Trophoblast cell (in vitro differentiated cells and primary cell): ENCODE data around the gene TSPAN12.
A peak's percentile ranks its signal among the peaks of the same experiment; 100 is the strongest.

Source experiments
- DNase-seq, 2 donors: peaks; one replicate each; pipeline ENCODE4 v3.0.0-alpha.2; 2016
- H2AFZ ChIP-seq: 2 replicates; pipeline ENCODE4 v1.6.1; 2013; ENCODE audit warnings: low read length, moderate library complexity, mild to moderate bottlenecking; ENCODE audit not compliant: insufficient read depth, poor library complexity
- H2AK5ac ChIP-seq: 2 replicates; pipeline ENCODE4 v1.6.1; 2013; ENCODE audit warnings: mild to moderate bottlenecking, low read length
- H2BK120ac ChIP-seq: 2 replicates; pipeline ENCODE4 v1.6.1; 2013; ENCODE audit warnings: low read length, mild to moderate bottlenecking, moderate library complexity; ENCODE audit not compliant: insufficient read depth, poor library complexity
- H2BK12ac ChIP-seq: 2 replicates; pipeline ENCODE4 v1.6.1; 2013; ENCODE audit warnings: mild to moderate bottlenecking, low read length, moderate library complexity
- H2BK5ac ChIP-seq: 2 replicates; pipeline ENCODE4 v1.6.1; 2013; ENCODE audit warnings: low read length, low read depth, moderate library complexity, mild to moderate bottlenecking; ENCODE audit not compliant: poor library complexity
- H3K14ac ChIP-seq: 2 replicates; pipeline ENCODE4 v1.6.1; 2013; ENCODE audit warnings: mild to moderate bottlenecking, low read length
- H3K18ac ChIP-seq: 2 replicates; pipeline ENCODE4 v1.6.1; 2013; ENCODE audit warnings: mild to moderate bottlenecking, low read length
- H3K23ac ChIP-seq: 2 replicates; pipeline ENCODE4 v1.6.1; 2013; ENCODE audit warnings: low read length
- H3K27ac ChIP-seq: 2 replicates; pipeline ENCODE4 v1.5.1; 2013; ENCODE audit warnings: low read depth, mild to moderate bottlenecking, inconsistent platforms, low read length, moderate library complexity
- H3K27me3 ChIP-seq: 2 replicates; pipeline ENCODE4 v1.6.1; 2013; ENCODE audit warnings: inconsistent platforms, mild to moderate bottlenecking, low read length, moderate library complexity; ENCODE audit not compliant: insufficient read depth
- H3K36me3 ChIP-seq, 2 experiments: 1 replicate in 1 of 2; 2 replicates in 1 of 2; pipeline ENCODE4 v1.6.1; 2013; ENCODE audit warnings: low read length in 2 of 2, mild to moderate bottlenecking in 2 of 2, moderate library complexity in 1 of 2; ENCODE audit not compliant: insufficient read depth in 2 of 2, control insufficient read depth in 1 of 2
- H3K4ac ChIP-seq: 2 replicates; pipeline ENCODE4 v1.6.1; 2013; ENCODE audit warnings: low read depth, mild to moderate bottlenecking, low read length, moderate library complexity
- H3K4me1 ChIP-seq, 2 experiments: 1 replicate in 1 of 2; 2 replicates in 1 of 2; pipeline ENCODE4 v1.6.1; 2013; ENCODE audit warnings: low read length in 2 of 2, mild to moderate bottlenecking in 2 of 2, moderate library complexity in 1 of 2; ENCODE audit not compliant: insufficient read depth in 2 of 2, control insufficient read depth in 1 of 2
- H3K4me2 ChIP-seq: 2 replicates; pipeline ENCODE4 v1.6.1; 2013; ENCODE audit warnings: inconsistent platforms, mild to moderate bottlenecking, low read length, moderate library complexity
- H3K4me3 ChIP-seq: 2 replicates; pipeline ENCODE4 v1.5.1; 2013; ENCODE audit warnings: mild to moderate bottlenecking, low read depth, low read length, inconsistent platforms
- H3K79me1 ChIP-seq: one replicate; pipeline ENCODE4 v1.6.1; 2013; ENCODE audit warnings: low read length
- H3K79me2 ChIP-seq: 2 replicates; pipeline ENCODE4 v1.6.1; 2013; ENCODE audit warnings: low read length, mild to moderate bottlenecking; ENCODE audit not compliant: control insufficient read depth, insufficient read depth, poor library complexity
- H3K9ac ChIP-seq: 2 replicates; pipeline ENCODE4 v1.6.1; 2013; ENCODE audit warnings: mild to moderate bottlenecking, low read length
- H3K9me3 ChIP-seq: 2 replicates; pipeline ENCODE4 v1.6.1; 2013; ENCODE audit warnings: low read depth, mild to moderate bottlenecking, control low read depth, inconsistent platforms, low read length; ENCODE audit not compliant: insufficient read depth
- H4K12ac ChIP-seq: 2 replicates; pipeline ENCODE4 v1.6.1; 2013; ENCODE audit warnings: low read depth, mild to moderate bottlenecking, low read length, moderate library complexity
- H4K8ac ChIP-seq: 2 replicates; pipeline ENCODE4 v1.6.1; 2013; ENCODE audit warnings: low read depth, mild to moderate bottlenecking, low read length, moderate library complexity
- H4K91ac ChIP-seq: one replicate; pipeline ENCODE4 v1.6.1; 2013; ENCODE audit warnings: low read depth, mild to moderate bottlenecking, low read length, moderate library complexity
- WGBS: extraction: QIAGEN DNeasy Blood & Tissue Kit; methylation state at CpG from one replicate; pipeline ENCODE4 v1.1.7; 2013; ENCODE audit warnings: missing lambda C conversion rate; ENCODE audit not compliant: insufficient read length, insufficient coverage; ENCODE audit errors: extremely low coverage; 5-methylcytosine and 5-hydroxymethylcytosine counted together

TSPAN12 gene

DNA sequence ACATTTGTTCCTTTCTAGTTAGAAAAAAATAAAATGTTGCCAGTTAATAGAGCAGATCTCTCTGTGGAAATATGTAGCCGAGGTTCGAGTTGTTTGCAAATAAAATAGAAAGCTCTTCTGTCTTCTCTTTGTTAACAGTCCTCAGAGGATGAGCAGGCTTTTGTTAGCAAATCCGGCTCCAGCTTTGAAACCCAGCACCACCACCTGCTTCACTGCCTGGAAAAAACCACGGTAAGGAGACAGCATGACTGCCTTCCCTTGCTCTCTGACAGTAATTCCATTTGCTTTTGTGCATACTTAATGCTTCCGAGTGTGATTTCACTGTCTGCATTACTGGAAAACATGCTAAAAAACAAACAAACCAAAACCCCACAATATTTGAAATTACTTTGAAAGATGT, 115.6 kb downstream of the TSPAN12 start:
- Histone ChIP-seq H3K23ac (no peak overlapping the region), H2BK120ac (no peak overlapping the region), H4K91ac (no peak overlapping the region), H3K9ac (no peak overlapping the region), H3K27ac (no peak overlapping the region), H2AK5ac (no peak overlapping the region), H3K79me2 (no peaks in the 10 kb centered on the region), H3K4me1 (no peaks in the 10 kb centered on the region), H2BK12ac (no peak overlapping the region), H3K14ac (no peak overlapping the region), H3K36me3 (no peaks in the 10 kb centered on the region), H3K4me3 (no peak overlapping the region), H3K4me2 (no peak overlapping the region), H3K27me3 (no peaks in the 10 kb centered on the region), H4K8ac (no peak overlapping the region), H4K12ac (no peak overlapping the region), H2AFZ (no peak overlapping the region), H3K9me3 (no peaks in the 10 kb centered on the region), H3K18ac (no peak overlapping the region), H2BK5ac (no peak overlapping the region), H3K79me1 (no peaks in the 10 kb centered on the region), H3K4ac (no peak overlapping the region)
- DNase-seq = no peak
- no CpG with 5 or more reads among the region's 5 CpGs for WGBS

DNA sequence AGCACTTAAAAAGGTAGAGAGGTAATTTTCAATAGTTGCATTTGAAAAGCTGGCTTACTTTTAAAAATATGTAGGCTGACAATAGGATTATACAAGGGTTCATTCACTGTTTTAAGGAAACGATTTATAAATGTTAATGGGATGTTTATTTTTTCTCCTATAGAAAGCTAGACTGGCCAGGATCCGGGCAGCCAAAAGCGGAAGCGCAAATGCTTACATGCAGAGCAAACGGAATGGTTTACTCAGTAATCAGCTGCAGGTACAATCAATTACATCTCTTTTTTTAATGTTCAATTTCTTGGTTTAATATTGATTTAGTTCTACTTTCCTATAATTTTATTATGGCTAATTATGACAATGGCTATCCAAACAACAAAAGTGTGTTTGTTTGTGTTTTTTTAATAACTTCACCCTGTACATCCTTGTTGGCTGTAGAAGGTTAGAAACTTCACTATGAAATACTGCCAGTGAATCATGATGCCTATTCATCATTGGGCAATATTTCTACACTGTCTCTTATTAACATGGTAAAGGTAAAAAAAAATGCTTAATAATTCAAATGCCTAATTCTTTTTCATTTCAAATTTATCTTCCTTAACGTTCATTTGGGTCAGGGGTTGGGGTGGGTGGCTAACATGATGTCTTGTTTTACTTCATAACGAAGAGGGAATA, 116.4 kb downstream of the TSPAN12 start:
- no peak overlapping the region for H2AK5ac ChIP-seq
- H3K18ac ChIP-seq = no peak overlapping the region
- H3K4ac ChIP-seq = no peak overlapping the region
- H3K79me2 ChIP-seq = no peaks in the 10 kb centered on the region
- no peak overlapping the region for H4K8ac ChIP-seq
- H2AFZ ChIP-seq = no peak overlapping the region
- WGBS = no CpG with 5 or more reads among the region's 7 CpGs
- no peak for DNase-seq
- no peak overlapping the region for H4K12ac ChIP-seq
- no peaks in the 10 kb centered on the region for H3K36me3 ChIP-seq
- no peak overlapping the region for H2BK5ac ChIP-seq
- H2BK12ac ChIP-seq = no peak overlapping the region
- no peak overlapping the region for H3K14ac ChIP-seq
- no peaks in the 10 kb centered on the region for H3K79me1 ChIP-seq
- no peak overlapping the region for H3K4me3 ChIP-seq
- no peaks in the 10 kb centered on the region for H3K4me1 ChIP-seq
- H3K9me3 ChIP-seq = no peaks in the 10 kb centered on the region
- no peak overlapping the region for H4K91ac ChIP-seq
- no peak overlapping the region for H2BK120ac ChIP-seq
- H3K4me2 ChIP-seq = no peak overlapping the region
- H3K27me3 ChIP-seq = no peaks in the 10 kb centered on the region
- H3K23ac ChIP-seq = no peak overlapping the region
- no peak overlapping the region for H3K9ac ChIP-seq
- no peak overlapping the region for H3K27ac ChIP-seq

DNA sequence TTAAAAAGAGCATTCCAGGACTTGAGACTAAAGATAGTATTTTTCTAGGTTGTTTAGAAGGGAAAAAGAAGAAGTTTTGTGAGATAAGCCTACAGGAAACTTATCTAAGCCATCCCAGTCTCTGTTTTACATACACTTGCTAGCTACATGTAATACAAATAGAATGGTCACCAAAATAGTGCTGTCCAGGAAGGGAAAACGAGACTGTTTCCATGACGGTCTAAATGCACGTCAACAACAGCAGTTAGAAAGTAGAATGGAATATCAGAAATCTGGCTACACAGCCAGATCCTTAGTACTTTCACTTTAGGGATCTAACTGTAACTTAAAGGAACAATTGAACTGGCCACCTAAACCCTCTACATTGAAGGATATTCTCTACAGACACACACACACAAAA, 117.6 kb downstream of the TSPAN12 start:
- H2BK5ac ChIP-seq = no peak overlapping the region
- no peaks in the 10 kb centered on the region for H3K9me3 ChIP-seq
- no peak overlapping the region for H3K4me3 ChIP-seq
- no peaks in the 10 kb centered on the region for H3K79me2 ChIP-seq
- H3K9ac ChIP-seq = no peak overlapping the region
- H3K4me1 ChIP-seq = no peaks in the 10 kb centered on the region
- no peak overlapping the region for H2AFZ ChIP-seq
- DNase-seq = peak in 1 of 2 donors; percentile 46
- no peak overlapping the region for H2BK120ac ChIP-seq
- no peak overlapping the region for H3K4ac ChIP-seq
- no peak overlapping the region for H2BK12ac ChIP-seq
- no peak overlapping the region for H3K14ac ChIP-seq
- no peak overlapping the region for H3K18ac ChIP-seq
- H3K27me3 ChIP-seq = no peaks in the 10 kb centered on the region
- no peak overlapping the region for H4K12ac ChIP-seq
- H3K4me2 ChIP-seq = no peak overlapping the region
- H3K79me1 ChIP-seq = no peaks in the 10 kb centered on the region
- no peak overlapping the region for H4K91ac ChIP-seq
- no peak overlapping the region for H2AK5ac ChIP-seq
- WGBS = no CpG with 5 or more reads among the region's 3 CpGs
- no peak overlapping the region for H3K27ac ChIP-seq
- no peaks in the 10 kb centered on the region for H3K36me3 ChIP-seq
- H4K8ac ChIP-seq = no peak overlapping the region
- no peak overlapping the region for H3K23ac ChIP-seq

DNA sequence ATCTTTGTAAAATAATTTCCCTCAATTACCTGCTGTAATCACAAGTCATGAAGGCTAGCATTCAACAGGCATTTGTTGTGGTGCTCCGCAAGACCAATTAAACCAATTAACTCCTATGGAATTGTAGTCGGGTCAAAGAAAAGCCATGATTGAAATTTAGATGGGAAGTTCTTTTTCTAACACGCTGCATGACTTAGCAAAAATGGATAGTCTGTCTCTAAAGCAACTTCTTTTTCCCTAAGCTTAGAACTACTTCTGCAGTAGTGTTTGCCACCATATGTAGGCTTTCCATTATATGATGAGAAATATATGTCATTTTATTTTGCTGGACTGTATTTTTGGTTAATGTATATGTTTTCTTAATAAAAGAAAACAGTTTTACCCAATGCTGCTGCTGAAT, 119.1 kb downstream of the TSPAN12 start:
- H4K8ac ChIP-seq = no peak overlapping the region
- no peak for DNase-seq
- H3K14ac ChIP-seq = no peak overlapping the region
- H3K23ac ChIP-seq = no peak overlapping the region
- H3K18ac ChIP-seq = no peak overlapping the region
- H2AFZ ChIP-seq = no peak overlapping the region
- H4K91ac ChIP-seq = no peak overlapping the region
- H3K4me3 ChIP-seq = no peak overlapping the region
- H3K27ac ChIP-seq = no peak overlapping the region
- no peaks in the 10 kb centered on the region for H3K4me1 ChIP-seq
- no peak overlapping the region for H2BK120ac ChIP-seq
- no peaks in the 10 kb centered on the region for H3K27me3 ChIP-seq
- H4K12ac ChIP-seq = no peak overlapping the region
- H3K79me1 ChIP-seq = no peaks in the 10 kb centered on the region
- H3K9ac ChIP-seq = no peak overlapping the region
- no peaks in the 10 kb centered on the region for H3K36me3 ChIP-seq
- no peaks in the 10 kb centered on the region for H3K79me2 ChIP-seq
- no peak overlapping the region for H2AK5ac ChIP-seq
- no peak overlapping the region for H2BK5ac ChIP-seq
- WGBS = no CpG with 5 or more reads among the region's 3 CpGs
- no peak overlapping the region for H2BK12ac ChIP-seq
- H3K9me3 ChIP-seq = no peaks in the 10 kb centered on the region
- no peak overlapping the region for H3K4me2 ChIP-seq
- H3K4ac ChIP-seq = no peak overlapping the region
